Spleen (tissue), 7 donors: ENCODE data around the gene AGO3.

Source experiments
- POLR2A ChIP-seq, 3 donors: fragments of 450-650 bp; IDR thresholded peaks; one replicate each; pipeline ENCODE4 v1.5.1; 2017; ENCODE audit warnings: antibody characterized with exemption in 3 of 3, mild to moderate bottlenecking in 1 of 3
- POLR2AphosphoS5 ChIP-seq, 3 donors: sonication (generic); formaldehyde crosslinking; IDR thresholded peaks; one replicate each; pipeline ENCODE4 v1.5.1; 2017; ENCODE audit warnings: antibody characterized with exemption in 3 of 3
- TF ChIP-seq, protein P1 (sequence below), 11 experiments: fragments of 200-600 bp in 7 of 11; fragments of 450-650 bp in 4 of 11; sonication (generic) in 4 of 11; IDR thresholded peaks in 8 of 11; conservative IDR thresholded peaks in 3 of 11; 1 replicate in 7 of 11; 2 replicates in 4 of 11; pipeline versions ENCODE4 v1.4.0 to v1.8.0; 2016 to 2021; ENCODE audit warnings: antibody characterized with exemption in 11 of 11, inconsistent platforms in 4 of 11, mild to moderate bottlenecking in 1 of 11
- donor health status: DM: no; HTN: no; CAD: no; lungs with moderate emphysema.
- donor health status: DM: no; HTN: no; CAD: no.
- donor health status: DM: no; HTN: no; CAD: no.

GRCh38 chr1:35894656-35895055 is 36.2 kb upstream of the AGO3 start:
- TF ChIP-seq, protein P1, sequence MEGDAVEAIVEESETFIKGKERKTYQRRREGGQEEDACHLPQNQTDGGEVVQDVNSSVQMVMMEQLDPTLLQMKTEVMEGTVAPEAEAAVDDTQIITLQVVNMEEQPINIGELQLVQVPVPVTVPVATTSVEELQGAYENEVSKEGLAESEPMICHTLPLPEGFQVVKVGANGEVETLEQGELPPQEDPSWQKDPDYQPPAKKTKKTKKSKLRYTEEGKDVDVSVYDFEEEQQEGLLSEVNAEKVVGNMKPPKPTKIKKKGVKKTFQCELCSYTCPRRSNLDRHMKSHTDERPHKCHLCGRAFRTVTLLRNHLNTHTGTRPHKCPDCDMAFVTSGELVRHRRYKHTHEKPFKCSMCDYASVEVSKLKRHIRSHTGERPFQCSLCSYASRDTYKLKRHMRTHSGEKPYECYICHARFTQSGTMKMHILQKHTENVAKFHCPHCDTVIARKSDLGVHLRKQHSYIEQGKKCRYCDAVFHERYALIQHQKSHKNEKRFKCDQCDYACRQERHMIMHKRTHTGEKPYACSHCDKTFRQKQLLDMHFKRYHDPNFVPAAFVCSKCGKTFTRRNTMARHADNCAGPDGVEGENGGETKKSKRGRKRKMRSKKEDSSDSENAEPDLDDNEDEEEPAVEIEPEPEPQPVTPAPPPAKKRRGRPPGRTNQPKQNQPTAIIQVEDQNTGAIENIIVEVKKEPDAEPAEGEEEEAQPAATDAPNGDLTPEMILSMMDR (IDR thresholded peaks at IDR 0.05 in 8 of 11, conservative IDR thresholded peaks at IDR 0.05 in 3 of 11), result no peak
- no peak for TF ChIP-seq POLR2AphosphoS5 (IDR thresholded peaks at IDR 0.05)
- no peak for TF ChIP-seq POLR2A (IDR thresholded peaks at IDR 0.05)
